K562 treated with DMSO at 1 percent for 4 hours (cell line): Measurements from ENCODE around the gene SLC35F6. TPM values are rescaled to one million over a fixed set of nuclear protein-coding genes. Genes with fewer than 3 reads are reported as not detected.

Experiments used
- total RNA-seq: library from RNA; unstranded; fragments of 300-600 nt; gene quantifications from 2 replicates; pipeline ENCODE4 v1.2.3, GENCODE V29; 2022; ENCODE audit not compliant: insufficient read depth

SLC35F6 gene
- total RNA-seq, result 9.6 and 9.7 TPM in 2 replicates

GRCh38 chr2:26764078-26764887 lies at the start of gene SLC35F6:
TSS of gene SLC35F6 (plus strand) at chr2:26764284. CDS start at chr2:26764350, 66 bp downstream.

GRCh38 chr2:26785431-26786206 lies 21.5 kb downstream of the SLC35F6 start, which contains the start of gene CENPA:
TSS of gene CENPA (plus strand) at chr2:26786056. CDS start at chr2:26786197, 141 bp downstream.

Other genes starting within 250 kb of the SLC35F6 start
- not detected in 2 replicates for gene CIB4, start 122.9 kb upstream of the SLC35F6 start, total RNA-seq
- gene KCNK3, start 71.6 kb upstream of the SLC35F6 start, total RNA-seq, result not detected in 2 replicates
- 36.9 and 46.6 TPM in 2 replicates for gene CENPA, start 21.8 kb downstream of the SLC35F6 start, total RNA-seq
- not detected in 2 replicates for gene DPYSL5, start 83.8 kb downstream of the SLC35F6 start, total RNA-seq
- 43.0 and 53.3 TPM in 2 replicates for gene MAPRE3, start 206.4 kb downstream of the SLC35F6 start, total RNA-seq